K562 (cell line): Measurements from ENCODE around the gene CROCC2. TPM values are rescaled to one million over a fixed set of nuclear protein-coding genes. Genes with fewer than 3 reads are reported as not detected.

Experiments
- ASH1L ChIP-seq: fragments of 450-650 bp; IDR thresholded peaks from 2 replicates; pipeline ENCODE4 v1.6.1; 2018; ENCODE audit warnings: borderline replicate concordance, mild to moderate bottlenecking, low read depth; ENCODE audit not compliant: partially characterized antibody
- ETS1 ChIP-seq: conservative IDR thresholded peaks from 2 replicates; pipeline ENCODE4 v1.6.1; 2011; ENCODE audit warnings: low read depth, mild to moderate bottlenecking, low read length; ENCODE audit not compliant: control insufficient read depth
- KAT7 ChIP-seq: sonication (generic); formaldehyde crosslinking; IDR thresholded peaks from 2 replicates; pipeline ENCODE4 v1.8.0; 2022; ENCODE audit warnings: missing genetic modification reagents, mild to moderate bottlenecking, borderline replicate concordance
- RFX1 ChIP-seq: fragments of 450-650 bp; IDR thresholded peaks from 2 replicates; pipeline ENCODE4 v1.6.1; 2016; ENCODE audit warnings: mild to moderate bottlenecking, moderate library complexity
- SMC3 ChIP-seq: conservative IDR thresholded peaks from 2 replicates; pipeline ENCODE4 v1.6.1; 2011; ENCODE audit warnings: low read depth, low read length, improper control_type of control experiment; ENCODE audit not compliant: insufficient read depth
- SNRNP70 ChIP-seq: fragments of 200-400 bp; formaldehyde crosslinking; optimal IDR thresholded peaks from 2 replicates; pipeline ENCODE3; 2017; ENCODE audit warnings: low read depth, low read length
- ZNF696 ChIP-seq: fragments of 250-450 bp; sonication (Bioruptor Pico); conservative IDR thresholded peaks from 2 replicates; pipeline ENCODE4 v1.4.0; 2020; ENCODE audit warnings: mild to moderate bottlenecking, moderate library complexity
- polyA plus RNA-seq, 8 experiments: library from polyadenylated mRNA; depleted of rRNA in 4 of 8; stranded (reverse) in 5 of 8; unstranded in 3 of 8; fragments of >200 nt; fragmentation: Nextera tagmentation in 2 of 8; fragmentation: Illumina TruSeq in 1 of 8; extraction: Ambion mirVana in 2 of 8; extraction: Trizol in 1 of 8; gene quantifications; 2 replicates each; pipeline versions ENCODE4 v1.2.1 to v1.2.3, GENCODE V29; 2011 to 2014; ENCODE audit warnings: inconsistent platforms in 1 of 8, missing spikeins in 1 of 8
- total RNA-seq, 7 experiments: library from RNA; depleted of rRNA in 6 of 7; stranded (reverse); fragments of >200 nt in 6 of 7; fragmentation: Illumina TruSeq in 2 of 7; extraction: Trizol in 2 of 7; gene quantifications; 2 replicates each; pipeline versions ENCODE4 v1.2.1 to v1.2.3, GENCODE V29; 2011 to 2021; ENCODE audit warnings: low replicate concordance in 1 of 7
- TF ChIP-seq, protein P1 (sequence below): sonication (generic); formaldehyde crosslinking; IDR thresholded peaks from 2 replicates; pipeline ENCODE4 v1.9.0; 2022; ENCODE audit warnings: mild to moderate bottlenecking, missing genetic modification reagents
- TF ChIP-seq, protein P2 (sequence below): fragments of 250-450 bp; sonication (Bioruptor Pico); IDR thresholded peaks from 2 replicates; pipeline ENCODE4 v1.5.0; 2020; ENCODE audit warnings: mild to moderate bottlenecking

The CROCC2 gene
- total and polyA plus RNA-seq, 9 of the 15 experiments (the other 6 are each of a cell fraction or from before 2014, with no cell fraction given): not detected

GRCh38 chr2:240865391-240865790, 40.7 kb upstream of the CROCC2 start (continued):
- TF ChIP-seq ASH1L (no peak), SMC3 (no peak), SNRNP70 (no peak), ZNF696 (CRISPR knock-in tag) (no peak), ETS1 (no peak), KAT7 (CRISPR knock-in tag) (no peak), RFX1 (no peak)
- TF ChIP-seq, protein P1, sequence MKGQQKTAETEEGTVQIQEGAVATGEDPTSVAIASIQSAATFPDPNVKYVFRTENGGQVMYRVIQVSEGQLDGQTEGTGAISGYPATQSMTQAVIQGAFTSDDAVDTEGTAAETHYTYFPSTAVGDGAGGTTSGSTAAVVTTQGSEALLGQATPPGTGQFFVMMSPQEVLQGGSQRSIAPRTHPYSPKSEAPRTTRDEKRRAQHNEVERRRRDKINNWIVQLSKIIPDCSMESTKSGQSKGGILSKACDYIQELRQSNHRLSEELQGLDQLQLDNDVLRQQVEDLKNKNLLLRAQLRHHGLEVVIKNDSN (CRISPR knock-in tag): no peak
- TF ChIP-seq, protein P2, sequence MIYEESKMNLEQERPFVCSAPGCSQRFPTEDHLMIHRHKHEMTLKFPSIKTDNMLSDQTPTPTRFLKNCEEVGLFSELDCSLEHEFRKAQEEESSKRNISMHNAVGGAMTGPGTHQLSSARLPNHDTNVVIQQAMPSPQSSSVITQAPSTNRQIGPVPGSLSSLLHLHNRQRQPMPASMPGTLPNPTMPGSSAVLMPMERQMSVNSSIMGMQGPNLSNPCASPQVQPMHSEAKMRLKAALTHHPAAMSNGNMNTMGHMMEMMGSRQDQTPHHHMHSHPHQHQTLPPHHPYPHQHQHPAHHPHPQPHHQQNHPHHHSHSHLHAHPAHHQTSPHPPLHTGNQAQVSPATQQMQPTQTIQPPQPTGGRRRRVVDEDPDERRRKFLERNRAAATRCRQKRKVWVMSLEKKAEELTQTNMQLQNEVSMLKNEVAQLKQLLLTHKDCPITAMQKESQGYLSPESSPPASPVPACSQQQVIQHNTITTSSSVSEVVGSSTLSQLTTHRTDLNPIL: no peak
- TF ChIP-seq, all 486 proteins: peak for 0
